ENCODE data around the gene KIF6.

DNA sequence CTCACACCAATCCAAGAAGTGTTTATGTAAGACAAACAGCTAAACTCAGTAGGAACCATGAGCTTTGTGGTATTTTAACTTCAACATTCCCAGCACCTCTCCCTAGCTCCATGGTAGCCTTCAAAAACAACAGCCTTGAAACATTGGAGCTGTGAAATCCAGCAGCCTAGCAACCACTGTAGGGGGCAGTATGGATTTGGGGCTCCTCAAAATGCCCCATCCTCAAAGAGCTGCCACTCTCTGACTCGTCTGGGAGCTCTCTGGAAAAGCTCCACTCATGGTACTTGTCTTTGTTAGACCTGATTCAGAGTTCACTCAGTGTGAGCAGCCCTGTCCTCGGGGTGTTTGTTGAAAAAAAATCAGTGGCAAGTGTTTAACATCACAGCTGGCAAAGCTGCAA, 82.9 kb downstream of the KIF6 start:
- no peak for TF ChIP-seq POLR2A (IDR thresholded peaks at IDR 0.05; ENCODE audit: borderline replicate concordance, extremely low read depth, insufficient read depth, insufficient read length)
- TF ChIP-seq, protein P1, sequence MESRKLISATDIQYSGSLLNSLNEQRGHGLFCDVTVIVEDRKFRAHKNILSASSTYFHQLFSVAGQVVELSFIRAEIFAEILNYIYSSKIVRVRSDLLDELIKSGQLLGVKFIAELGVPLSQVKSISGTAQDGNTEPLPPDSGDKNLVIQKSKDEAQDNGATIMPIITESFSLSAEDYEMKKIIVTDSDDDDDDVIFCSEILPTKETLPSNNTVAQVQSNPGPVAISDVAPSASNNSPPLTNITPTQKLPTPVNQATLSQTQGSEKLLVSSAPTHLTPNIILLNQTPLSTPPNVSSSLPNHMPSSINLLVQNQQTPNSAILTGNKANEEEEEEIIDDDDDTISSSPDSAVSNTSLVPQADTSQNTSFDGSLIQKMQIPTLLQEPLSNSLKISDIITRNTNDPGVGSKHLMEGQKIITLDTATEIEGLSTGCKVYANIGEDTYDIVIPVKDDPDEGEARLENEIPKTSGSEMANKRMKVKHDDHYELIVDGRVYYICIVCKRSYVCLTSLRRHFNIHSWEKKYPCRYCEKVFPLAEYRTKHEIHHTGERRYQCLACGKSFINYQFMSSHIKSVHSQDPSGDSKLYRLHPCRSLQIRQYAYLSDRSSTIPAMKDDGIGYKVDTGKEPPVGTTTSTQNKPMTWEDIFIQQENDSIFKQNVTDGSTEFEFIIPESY (IDR thresholded peaks at IDR 0.05; ENCODE audit: extremely low read depth, insufficient replicate concordance, low read length): no peak
- no peak for TF ChIP-seq SP1 (IDR thresholded peaks at IDR 0.05; ENCODE audit: low read depth)
- TF ChIP-seq, protein P2, sequence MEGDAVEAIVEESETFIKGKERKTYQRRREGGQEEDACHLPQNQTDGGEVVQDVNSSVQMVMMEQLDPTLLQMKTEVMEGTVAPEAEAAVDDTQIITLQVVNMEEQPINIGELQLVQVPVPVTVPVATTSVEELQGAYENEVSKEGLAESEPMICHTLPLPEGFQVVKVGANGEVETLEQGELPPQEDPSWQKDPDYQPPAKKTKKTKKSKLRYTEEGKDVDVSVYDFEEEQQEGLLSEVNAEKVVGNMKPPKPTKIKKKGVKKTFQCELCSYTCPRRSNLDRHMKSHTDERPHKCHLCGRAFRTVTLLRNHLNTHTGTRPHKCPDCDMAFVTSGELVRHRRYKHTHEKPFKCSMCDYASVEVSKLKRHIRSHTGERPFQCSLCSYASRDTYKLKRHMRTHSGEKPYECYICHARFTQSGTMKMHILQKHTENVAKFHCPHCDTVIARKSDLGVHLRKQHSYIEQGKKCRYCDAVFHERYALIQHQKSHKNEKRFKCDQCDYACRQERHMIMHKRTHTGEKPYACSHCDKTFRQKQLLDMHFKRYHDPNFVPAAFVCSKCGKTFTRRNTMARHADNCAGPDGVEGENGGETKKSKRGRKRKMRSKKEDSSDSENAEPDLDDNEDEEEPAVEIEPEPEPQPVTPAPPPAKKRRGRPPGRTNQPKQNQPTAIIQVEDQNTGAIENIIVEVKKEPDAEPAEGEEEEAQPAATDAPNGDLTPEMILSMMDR (IDR thresholded peaks at IDR 0.05 in 2 of 3, conservative IDR thresholded peaks at IDR 0.05 in 1 of 3; ENCODE audit: borderline replicate concordance in 1 of 3, insufficient read depth in 1 of 3, low read depth in 2 of 3, low read length in 2 of 3): no peak
- TF ChIP-seq, protein P3, sequence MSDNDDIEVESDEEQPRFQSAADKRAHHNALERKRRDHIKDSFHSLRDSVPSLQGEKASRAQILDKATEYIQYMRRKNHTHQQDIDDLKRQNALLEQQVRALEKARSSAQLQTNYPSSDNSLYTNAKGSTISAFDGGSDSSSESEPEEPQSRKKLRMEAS (IDR thresholded peaks at IDR 0.05): no peak
- TF ChIP-seq POLR2AphosphoS5 (IDR thresholded peaks at IDR 0.05; ENCODE audit: low read depth, low read length): no peak
